ENCODE data around the gene SCAF8.

The SCAF8 gene

DNA sequence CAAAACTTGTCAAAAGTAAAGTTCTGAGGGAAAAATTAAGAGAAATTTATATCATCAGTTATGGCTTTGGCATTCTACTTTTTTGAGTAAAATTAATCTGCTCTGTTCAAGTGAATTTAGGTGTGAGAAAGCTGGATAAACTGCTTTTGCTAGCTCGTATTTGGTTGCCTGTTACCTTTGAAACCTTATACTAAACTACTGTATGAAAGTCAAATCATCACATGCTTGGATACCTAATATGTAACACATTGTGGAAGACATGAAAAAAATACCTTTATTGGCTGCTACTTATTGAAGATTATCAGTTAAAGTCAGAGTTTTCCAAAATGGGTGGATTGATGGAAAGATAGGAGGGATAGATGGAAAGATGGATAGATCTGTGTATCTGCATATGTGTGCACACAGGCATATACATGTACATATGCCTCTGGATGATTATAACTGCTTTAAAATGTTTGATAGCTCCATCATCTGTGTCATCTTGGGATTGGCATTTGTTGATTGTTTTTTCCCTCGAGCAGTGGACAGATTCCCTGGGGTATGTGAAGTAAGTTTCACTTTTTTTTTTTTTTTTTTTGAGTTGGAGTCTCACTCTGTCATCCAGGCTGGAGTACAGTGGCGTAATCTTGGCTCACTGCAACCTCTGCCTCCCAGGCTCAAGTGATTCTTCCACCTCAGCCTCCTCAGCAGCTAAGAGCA, 24.3 kb downstream of the SCAF8 start (continued):
- TF ChIP-seq, protein P1, sequence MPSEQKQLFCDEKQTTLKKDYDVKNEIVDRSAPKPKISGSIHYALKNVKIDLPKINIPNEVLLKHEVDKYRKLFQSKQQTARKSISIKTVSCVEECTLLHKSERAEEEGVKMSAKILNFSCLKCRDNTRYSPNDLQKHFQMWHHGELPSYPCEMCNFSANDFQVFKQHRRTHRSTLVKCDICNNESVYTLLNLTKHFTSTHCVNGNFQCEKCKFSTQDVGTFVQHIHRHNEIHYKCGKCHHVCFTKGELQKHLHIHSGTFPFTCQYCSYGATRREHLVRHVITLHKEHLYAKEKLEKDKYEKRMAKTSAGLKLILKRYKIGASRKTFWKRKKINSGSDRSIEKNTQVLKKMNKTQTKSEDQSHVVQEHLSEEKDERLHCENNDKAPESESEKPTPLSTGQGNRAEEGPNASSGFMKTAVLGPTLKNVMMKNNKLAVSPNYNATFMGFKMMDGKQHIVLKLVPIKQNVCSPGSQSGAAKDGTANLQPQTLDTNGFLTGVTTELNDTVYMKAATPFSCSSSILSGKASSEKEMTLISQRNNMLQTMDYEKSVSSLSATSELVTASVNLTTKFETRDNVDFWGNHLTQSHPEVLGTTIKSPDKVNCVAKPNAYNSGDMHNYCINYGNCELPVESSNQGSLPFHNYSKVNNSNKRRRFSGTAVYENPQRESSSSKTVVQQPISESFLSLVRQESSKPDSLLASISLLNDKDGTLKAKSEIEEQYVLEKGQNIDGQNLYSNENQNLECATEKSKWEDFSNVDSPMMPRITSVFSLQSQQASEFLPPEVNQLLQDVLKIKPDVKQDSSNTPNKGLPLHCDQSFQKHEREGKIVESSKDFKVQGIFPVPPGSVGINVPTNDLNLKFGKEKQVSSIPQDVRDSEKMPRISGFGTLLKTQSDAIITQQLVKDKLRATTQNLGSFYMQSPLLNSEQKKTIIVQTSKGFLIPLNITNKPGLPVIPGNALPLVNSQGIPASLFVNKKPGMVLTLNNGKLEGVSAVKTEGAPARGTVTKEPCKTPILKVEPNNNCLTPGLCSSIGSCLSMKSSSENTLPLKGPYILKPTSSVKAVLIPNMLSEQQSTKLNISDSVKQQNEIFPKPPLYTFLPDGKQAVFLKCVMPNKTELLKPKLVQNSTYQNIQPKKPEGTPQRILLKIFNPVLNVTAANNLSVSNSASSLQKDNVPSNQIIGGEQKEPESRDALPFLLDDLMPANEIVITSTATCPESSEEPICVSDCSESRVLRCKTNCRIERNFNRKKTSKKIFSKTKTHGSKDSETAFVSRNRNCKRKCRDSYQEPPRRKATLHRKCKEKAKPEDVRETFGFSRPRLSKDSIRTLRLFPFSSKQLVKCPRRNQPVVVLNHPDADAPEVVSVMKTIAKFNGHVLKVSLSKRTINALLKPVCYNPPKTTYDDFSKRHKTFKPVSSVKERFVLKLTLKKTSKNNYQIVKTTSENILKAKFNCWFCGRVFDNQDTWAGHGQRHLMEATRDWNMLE (tag by site-specific recombination; conservative IDR thresholded peaks at IDR 0.05; ENCODE audit: low read depth) = no peak
- TF ChIP-seq ZNF140 (tag by site-specific recombination; IDR thresholded peaks at IDR 0.05) (no peak), ZNF341 (tag by site-specific recombination; IDR thresholded peaks at IDR 0.05; ENCODE audit: low read depth) (no peak), OSR2 (tag by site-specific recombination; IDR thresholded peaks at IDR 0.05) (0 out of 2 replicates have a peak, but pooled peaks have one; percentile 9), ZNF366 (tag by site-specific recombination; conservative IDR thresholded peaks at IDR 0.05) (peak; percentile 52; the same call in 1 of the 2 replicates)

DNA sequence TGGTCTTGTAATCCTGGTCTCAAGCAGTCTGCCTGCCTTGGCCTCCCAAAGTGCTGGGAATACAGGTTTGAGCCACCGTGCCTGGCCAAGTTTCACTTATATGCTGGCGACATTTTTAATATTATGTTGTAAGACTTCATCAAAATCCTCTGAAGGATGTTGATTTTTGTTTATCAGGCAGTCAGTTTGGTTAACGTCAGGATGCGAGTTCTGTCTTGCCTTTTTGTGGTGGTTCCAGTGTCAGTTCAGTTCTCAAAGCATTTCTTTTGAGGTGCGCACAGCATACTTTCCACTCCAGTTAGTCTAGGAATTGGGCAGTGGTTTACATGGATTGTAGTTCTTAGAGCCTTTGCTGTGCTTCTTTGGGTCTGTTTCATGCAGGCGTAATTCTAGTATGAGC, 24.9 kb downstream of the SCAF8 start:
- Histone ChIP-seq H3K27ac (ENCODE audit: extremely low read depth, low read depth, low read length) (no peak overlapping the region), H3K4me3 (ENCODE audit: low read depth, low read length) (no peak overlapping the region), H3K4me1 (ENCODE audit: control insufficient read depth, insufficient read depth, low read length) (peaks cover 9% of the 10 kb centered on the region), H3K36me3 (ENCODE audit: control insufficient read depth in 2 of 2, insufficient read depth in 1 of 2, low read length in 2 of 2) (no peaks in the 10 kb centered on the region; a peak in 1 of 3 replicates), H3K9me3 (ENCODE audit: control insufficient read depth, insufficient read depth, low read depth, low read length) (no peaks in the 10 kb centered on the region)
- 0 out of 2 replicates have a peak, but pooled peaks have one; percentile 43 for TF ChIP-seq ZNF677 (tag by site-specific recombination; IDR thresholded peaks at IDR 0.05)
- TF ChIP-seq ZNF529 (tag by site-specific recombination; IDR thresholded peaks at IDR 0.05; ENCODE audit: insufficient replicate concordance) = no peak
- CTCF ChIA-PET = interaction anchor here (0.6 kb wide), 1 partner anchor 23 kb away, joined by 3 read pairs; no protein-coding TSS in a partner anchor
- POLR2A ChIA-PET = no interaction called here

DNA sequence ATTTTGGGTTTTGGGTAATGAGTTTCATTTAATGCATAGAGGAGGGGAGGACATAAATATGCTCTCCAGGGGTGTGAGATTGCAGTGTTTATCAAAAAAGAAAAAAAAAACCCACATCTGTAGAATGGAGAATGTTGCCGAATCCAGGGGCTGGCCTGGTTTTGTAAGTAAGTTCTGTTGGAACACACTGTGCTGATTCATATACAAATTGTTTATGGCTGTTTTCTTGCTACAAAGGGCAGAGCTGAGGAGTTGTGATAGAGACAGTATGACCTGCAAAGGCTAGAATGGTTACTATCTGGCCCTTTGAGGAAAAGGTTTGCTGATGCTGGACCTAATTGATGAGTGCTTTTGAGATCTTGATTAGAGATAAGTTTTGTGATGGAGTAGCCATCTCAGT, 30.4 kb downstream of the SCAF8 start:
- POLR2A ChIA-PET = no interaction called here

DNA sequence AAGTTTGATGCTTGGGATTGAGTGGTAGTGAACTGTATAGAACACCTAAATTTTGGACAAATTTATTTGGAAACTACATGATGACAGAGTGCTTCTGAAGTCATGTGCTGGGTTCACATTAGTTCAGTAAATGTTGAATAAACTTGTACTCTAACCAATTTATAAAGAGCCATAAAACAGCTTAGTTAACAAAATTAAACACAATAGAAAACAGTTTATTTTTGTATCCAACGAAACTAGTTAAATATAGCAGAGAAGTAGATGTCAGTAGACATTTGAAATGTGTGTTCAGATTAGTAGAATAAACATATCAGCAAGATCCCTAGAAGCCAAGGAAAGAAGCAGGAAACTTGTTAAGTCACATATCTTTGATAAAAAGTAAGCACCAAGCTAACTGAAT, 32.1 kb downstream of the SCAF8 start:
- Histone ChIP-seq H3K4me1 (ENCODE audit: control insufficient read depth, insufficient read depth, low read length) (peaks cover 9% of the 10 kb centered on the region), H3K9me3 (ENCODE audit: control insufficient read depth, insufficient read depth, low read depth, low read length) (no peaks in the 10 kb centered on the region), H3K36me3 (ENCODE audit: control insufficient read depth in 2 of 2, insufficient read depth in 1 of 2, low read length in 2 of 2) (no peaks in the 10 kb centered on the region; a peak in 1 of 3 replicates), H3K27ac (ENCODE audit: extremely low read depth, low read depth, low read length) (no peak overlapping the region), H3K4me3 (ENCODE audit: low read depth, low read length) (no peak overlapping the region)
- CTCF ChIA-PET = interaction anchor here (0.6 to 1.5 kb wide), 4 partner anchors 9 to 304 kb away, joined by 3 read pairs; no protein-coding TSS in a partner anchor
- TF ChIP-seq, protein P2, sequence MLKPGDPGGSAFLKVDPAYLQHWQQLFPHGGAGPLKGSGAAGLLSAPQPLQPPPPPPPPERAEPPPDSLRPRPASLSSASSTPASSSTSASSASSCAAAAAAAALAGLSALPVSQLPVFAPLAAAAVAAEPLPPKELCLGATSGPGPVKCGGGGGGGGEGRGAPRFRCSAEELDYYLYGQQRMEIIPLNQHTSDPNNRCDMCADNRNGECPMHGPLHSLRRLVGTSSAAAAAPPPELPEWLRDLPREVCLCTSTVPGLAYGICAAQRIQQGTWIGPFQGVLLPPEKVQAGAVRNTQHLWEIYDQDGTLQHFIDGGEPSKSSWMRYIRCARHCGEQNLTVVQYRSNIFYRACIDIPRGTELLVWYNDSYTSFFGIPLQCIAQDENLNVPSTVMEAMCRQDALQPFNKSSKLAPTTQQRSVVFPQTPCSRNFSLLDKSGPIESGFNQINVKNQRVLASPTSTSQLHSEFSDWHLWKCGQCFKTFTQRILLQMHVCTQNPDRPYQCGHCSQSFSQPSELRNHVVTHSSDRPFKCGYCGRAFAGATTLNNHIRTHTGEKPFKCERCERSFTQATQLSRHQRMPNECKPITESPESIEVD (tag by site-specific recombination; IDR thresholded peaks at IDR 0.05) = peak; percentile 46; the same call in 1 of the 2 replicates
- no peak for TF ChIP-seq SETDB1 (IDR thresholded peaks at IDR 0.05; ENCODE audit: insufficient read length, low read length)
- POLR2A ChIA-PET = no interaction called here

More for the DNA sequence above, 30.4 kb downstream of the SCAF8 start:
- Histone ChIP-seq H3K4me3 (ENCODE audit: low read depth, low read length) (no peak overlapping the region), H3K9me3 (ENCODE audit: control insufficient read depth, insufficient read depth, low read depth, low read length) (no peaks in the 10 kb centered on the region), H3K36me3 (ENCODE audit: control insufficient read depth in 2 of 2, insufficient read depth in 1 of 2, low read length in 2 of 2) (no peaks in the 10 kb centered on the region; a peak in 1 of 3 replicates), H3K4me1 (ENCODE audit: control insufficient read depth, insufficient read depth, low read length) (peaks cover 9% of the 10 kb centered on the region), H3K27ac (ENCODE audit: extremely low read depth, low read depth, low read length) (no peak overlapping the region)
- TF ChIP-seq ZNF843 (tag by site-specific recombination; IDR thresholded peaks at IDR 0.05) (no peak), ZNF561 (tag by site-specific recombination; IDR thresholded peaks at IDR 0.05; ENCODE audit: borderline replicate concordance) (no peak)
- CTCF ChIA-PET = no interaction called here

Measured in HEK293 (cell line).